Cardiac muscle cell (in vitro differentiated cells and primary cell): ENCODE data around the gene AP4S1. TPM values are rescaled to one million over a fixed set of nuclear protein-coding genes. Genes with fewer than 3 reads are reported as not detected.

Experiments
- DNase-seq, 2 donors: peaks; one replicate each; pipeline versions ENCODE4 v3.0.0 to v3.0.0-alpha.2; 2010 to 2017; ENCODE audit warnings: low read depth in 1 of 2, low spot score in 1 of 2
- H3K27ac ChIP-seq: fragments of 200-600 bp; sonication (generic); 2 replicates; pipeline ENCODE4 v1.5.1; 2016
- H3K27me3 ChIP-seq: fragments of 200-600 bp; sonication (generic); 2 replicates; pipeline ENCODE4 v1.6.0; 2016; ENCODE audit warnings: control low read depth
- H3K36me3 ChIP-seq: fragments of 200-600 bp; sonication (generic); 2 replicates; pipeline ENCODE4 v1.5.1; 2016; ENCODE audit warnings: control low read depth
- H3K4me1 ChIP-seq: fragments of 200-600 bp; sonication (generic); 2 replicates; pipeline ENCODE4 v1.8.1; 2017; ENCODE audit warnings: low read depth, mild to moderate bottlenecking, mixed run types
- H3K4me3 ChIP-seq: fragments of 200-600 bp; sonication (generic); 2 replicates; pipeline ENCODE4 v1.5.1; 2016; ENCODE audit warnings: mild to moderate bottlenecking
- H3K9me3 ChIP-seq: fragments of 200-600 bp; sonication (generic); 2 replicates; pipeline ENCODE4 v1.5.1; 2017; ENCODE audit warnings: low read depth, mild to moderate bottlenecking, control low read depth
- polyA plus RNA-seq: library from polyadenylated mRNA; unstranded; fragments of >200 nt; fragmentation: Nextera tagmentation; extraction: Ambion mirVana; gene quantifications from 2 replicates; pipeline ENCODE4 v1.2.1, GENCODE V29; 2016
- total RNA-seq: library from RNA; depleted of rRNA; stranded (reverse); fragments of >200 nt; gene quantifications from 2 replicates; pipeline ENCODE4 v1.2.3, GENCODE V29; 2016
- TF ChIP-seq, protein P1 (sequence below): IDR thresholded peaks from 2 replicates; pipeline ENCODE4 v1.5.1; 2012; ENCODE audit warnings: low read depth, mild to moderate bottlenecking, low read length

AP4S1 gene
- total and polyA plus RNA-seq, 2 experiments from 2014 or later = 8.2 to 10.5 TPM

DNA sequence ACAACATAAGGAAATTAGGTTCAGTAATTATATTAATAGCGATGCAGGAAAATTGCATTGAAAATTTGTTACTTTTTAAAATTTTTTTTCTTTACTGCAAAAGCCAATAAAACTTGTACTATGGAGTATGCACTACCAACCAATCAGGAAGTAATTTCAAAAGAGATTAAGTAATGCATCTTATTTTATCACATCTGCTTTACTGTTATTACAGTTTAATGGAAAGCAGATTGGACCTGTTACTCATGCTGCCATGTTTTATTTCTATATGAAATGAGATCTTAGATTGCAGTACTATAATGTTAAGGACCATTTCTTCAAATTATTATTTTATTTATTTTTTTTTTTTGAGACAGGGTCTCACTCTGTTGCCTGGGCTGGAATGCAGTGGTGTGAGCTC is 2.4 kb downstream of the AP4S1 start:
- H3K4me1 ChIP-seq = peaks cover 15% of the 10 kb centered on the region
- H3K36me3 ChIP-seq = no peaks in the 10 kb centered on the region
- DNase-seq = no peak
- no peak overlapping the region for H3K4me3 ChIP-seq
- TF ChIP-seq, protein P1, sequence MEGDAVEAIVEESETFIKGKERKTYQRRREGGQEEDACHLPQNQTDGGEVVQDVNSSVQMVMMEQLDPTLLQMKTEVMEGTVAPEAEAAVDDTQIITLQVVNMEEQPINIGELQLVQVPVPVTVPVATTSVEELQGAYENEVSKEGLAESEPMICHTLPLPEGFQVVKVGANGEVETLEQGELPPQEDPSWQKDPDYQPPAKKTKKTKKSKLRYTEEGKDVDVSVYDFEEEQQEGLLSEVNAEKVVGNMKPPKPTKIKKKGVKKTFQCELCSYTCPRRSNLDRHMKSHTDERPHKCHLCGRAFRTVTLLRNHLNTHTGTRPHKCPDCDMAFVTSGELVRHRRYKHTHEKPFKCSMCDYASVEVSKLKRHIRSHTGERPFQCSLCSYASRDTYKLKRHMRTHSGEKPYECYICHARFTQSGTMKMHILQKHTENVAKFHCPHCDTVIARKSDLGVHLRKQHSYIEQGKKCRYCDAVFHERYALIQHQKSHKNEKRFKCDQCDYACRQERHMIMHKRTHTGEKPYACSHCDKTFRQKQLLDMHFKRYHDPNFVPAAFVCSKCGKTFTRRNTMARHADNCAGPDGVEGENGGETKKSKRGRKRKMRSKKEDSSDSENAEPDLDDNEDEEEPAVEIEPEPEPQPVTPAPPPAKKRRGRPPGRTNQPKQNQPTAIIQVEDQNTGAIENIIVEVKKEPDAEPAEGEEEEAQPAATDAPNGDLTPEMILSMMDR = no peak
- H3K27me3 ChIP-seq = no peaks in the 10 kb centered on the region
- no peaks in the 10 kb centered on the region for H3K9me3 ChIP-seq
- peak overlapping the region; percentile 99 for H3K27ac ChIP-seq

DNA sequence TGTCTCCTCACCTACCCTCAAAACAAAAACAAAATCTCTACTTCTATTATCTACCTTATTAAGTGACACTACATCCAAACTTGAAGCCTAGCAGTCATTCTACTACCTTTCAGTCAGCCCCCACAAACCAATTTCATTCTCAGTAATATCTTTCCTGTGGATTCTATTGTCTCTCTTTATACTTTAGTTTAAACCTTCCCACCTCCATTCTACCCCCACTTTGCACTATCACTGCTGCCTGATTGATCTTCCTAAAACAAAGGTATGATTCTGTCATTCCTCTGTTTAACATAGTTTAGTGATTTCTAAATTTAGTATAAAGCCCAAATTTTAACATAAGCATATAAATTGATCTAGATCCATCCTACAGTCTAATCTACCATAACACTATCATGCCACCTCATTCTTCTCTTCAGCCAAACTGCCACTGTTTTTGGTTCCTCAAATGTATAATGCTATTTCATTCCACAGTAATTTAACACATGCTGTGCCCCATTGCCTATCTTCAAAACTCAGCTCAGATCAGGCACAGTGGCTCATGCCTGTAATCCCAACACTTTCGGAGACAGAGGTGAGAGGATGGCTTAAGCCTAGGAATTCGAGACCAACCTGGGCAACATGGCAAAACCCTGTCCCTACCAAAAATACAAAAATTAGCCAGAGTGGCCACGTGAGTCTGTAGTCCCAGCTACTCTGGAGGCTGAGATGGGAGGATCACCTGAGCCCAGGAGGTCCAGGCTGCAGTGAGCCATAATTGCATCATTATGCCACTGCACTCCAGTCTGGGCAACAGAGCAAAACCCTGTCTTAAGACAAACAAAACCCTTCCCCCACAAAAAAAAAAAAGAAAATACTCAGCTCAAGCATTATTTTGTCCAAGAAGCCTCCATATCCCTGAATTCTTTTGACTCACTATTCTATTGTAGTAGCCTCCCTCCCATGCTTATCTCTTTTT is 3.8 kb downstream of the AP4S1 start:
- Histone ChIP-seq H3K36me3 (no peaks in the 10 kb centered on the region), H3K27ac (no peak overlapping the region), H3K9me3 (no peaks in the 10 kb centered on the region), H3K27me3 (no peaks in the 10 kb centered on the region), H3K4me1 (peaks cover 2% of the 10 kb centered on the region), H3K4me3 (no peak overlapping the region)
- no peak for DNase-seq
- TF ChIP-seq, protein P1 = no peak

DNA sequence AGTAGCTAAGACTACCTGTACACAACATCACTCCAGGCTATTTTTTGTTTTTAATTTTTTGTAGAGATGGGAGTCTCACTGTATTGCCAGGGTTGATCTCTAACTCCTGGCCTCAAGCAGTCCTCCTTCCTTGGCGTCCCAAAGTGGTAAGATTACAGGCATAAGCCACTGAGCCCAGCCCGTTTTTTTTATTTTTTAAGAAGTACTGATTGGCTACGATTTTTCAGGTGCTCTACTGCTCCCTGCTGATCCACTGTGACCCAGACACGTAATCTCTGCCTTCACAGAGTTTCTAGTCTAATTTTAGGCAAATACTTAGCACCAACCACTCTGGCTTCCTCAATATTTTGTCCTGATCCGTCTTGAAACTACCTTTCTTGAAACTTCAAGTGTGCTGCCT is 5.0 kb downstream of the AP4S1 start:
- Histone ChIP-seq H3K4me3 (no peak overlapping the region), H3K27ac (no peak overlapping the region), H3K36me3 (no peaks in the 10 kb centered on the region), H3K4me1 (no peaks in the 10 kb centered on the region), H3K9me3 (no peaks in the 10 kb centered on the region), H3K27me3 (no peaks in the 10 kb centered on the region)
- DNase-seq = no peak
- TF ChIP-seq, protein P1 = no peak

DNA sequence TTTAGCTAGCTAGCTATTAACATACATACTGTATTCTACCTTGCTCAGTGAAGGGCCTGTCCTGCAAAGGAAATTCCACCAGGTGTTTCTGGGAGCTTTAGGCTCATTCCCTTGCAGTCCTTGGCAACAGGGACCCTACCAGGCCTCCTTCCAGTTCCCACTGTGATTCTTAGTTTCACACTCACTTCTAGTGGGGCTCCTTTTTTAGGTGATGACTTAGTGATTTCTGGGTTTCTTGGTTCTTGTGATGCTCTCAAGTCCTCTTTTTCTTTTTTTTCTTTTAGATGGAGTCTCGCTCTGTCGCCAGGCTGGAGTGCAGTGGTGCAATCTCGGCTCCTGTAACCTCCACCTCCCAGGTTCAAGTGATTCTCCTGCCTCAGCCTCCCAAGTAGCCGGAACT is 11.1 kb downstream of the AP4S1 start:
- no peak for DNase-seq
- H3K9me3 ChIP-seq = no peaks in the 10 kb centered on the region
- no peaks in the 10 kb centered on the region for H3K4me1 ChIP-seq
- no peaks in the 10 kb centered on the region for H3K36me3 ChIP-seq
- no peak overlapping the region for H3K4me3 ChIP-seq
- no peak overlapping the region for H3K27ac ChIP-seq
- TF ChIP-seq, protein P1 = no peak
- no peaks in the 10 kb centered on the region for H3K27me3 ChIP-seq

DNA sequence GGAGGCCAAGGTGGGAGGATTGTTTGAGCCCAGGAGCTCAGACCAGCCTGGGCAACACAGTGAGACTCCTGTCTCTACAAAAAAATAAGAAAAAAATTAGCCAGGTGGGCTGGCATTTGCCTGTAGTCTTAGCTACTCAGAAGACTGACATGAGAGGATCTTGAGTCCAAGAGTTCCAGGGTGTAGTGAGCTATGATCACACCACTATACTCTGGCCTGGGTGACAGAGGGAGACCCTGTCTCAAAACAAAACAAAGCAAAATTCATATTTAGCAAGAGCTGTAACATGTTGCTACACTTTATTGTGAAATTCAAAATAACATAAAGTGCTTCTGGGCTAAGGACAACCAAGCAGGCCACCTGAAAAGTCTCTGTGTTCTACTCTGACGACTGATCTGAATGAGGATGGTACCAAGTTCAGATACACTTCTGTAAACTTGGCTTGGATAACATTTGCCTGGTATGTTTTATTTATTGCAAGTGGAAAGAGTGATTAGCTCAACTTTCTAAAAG is 12.3 kb downstream of the AP4S1 start:
- Histone ChIP-seq H3K9me3 (no peaks in the 10 kb centered on the region), H3K27me3 (no peaks in the 10 kb centered on the region), H3K4me3 (no peak overlapping the region), H3K4me1 (peaks cover 8% of the 10 kb centered on the region), H3K27ac (no peak overlapping the region), H3K36me3 (no peaks in the 10 kb centered on the region)
- TF ChIP-seq, protein P1 = no peak
- no peak for DNase-seq
